ENCODE results near the gene HLF.

DNA sequence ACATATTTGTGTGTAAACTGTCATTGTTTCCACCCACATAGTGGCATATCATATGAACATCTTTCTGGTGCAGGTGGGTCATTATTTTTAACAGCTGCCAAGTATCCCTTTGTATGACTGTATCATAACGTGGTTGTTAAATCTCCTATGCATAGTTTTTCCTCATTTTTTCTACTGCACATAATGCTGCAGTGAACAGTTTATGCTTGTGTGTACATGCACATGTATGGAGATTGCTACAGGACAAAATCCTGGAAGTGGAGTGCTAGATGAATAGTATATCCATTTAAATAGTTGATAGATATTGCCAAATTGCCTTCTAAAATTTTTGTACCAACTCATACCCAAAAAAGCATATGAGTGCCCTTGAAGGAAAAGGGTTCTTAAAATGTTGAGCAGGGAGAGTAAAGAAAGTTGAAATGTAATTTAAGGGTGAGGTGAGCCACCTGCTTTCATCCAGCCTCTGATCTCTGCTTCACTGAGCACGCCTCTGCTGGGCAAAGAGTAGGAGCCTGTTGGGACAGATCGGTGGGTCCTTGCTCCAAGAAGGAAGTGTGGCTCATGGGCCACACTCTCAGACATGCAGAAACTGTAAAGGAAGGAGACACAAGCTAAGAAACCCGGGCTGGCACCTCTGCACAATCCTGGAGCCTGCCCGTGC lies 55.3 kb downstream of the HLF start:
- TF ChIP-seq CTCF (conservative IDR thresholded peaks at IDR 0.05; ENCODE audit: low read depth in 2 of 2) (no peak), EZH2phosphoT487 (IDR thresholded peaks at IDR 0.05; ENCODE audit: unreplicated experiment) (no peak), STAT1 (IDR thresholded peaks at IDR 0.05; ENCODE audit: unreplicated experiment) (no peak), REST (IDR thresholded peaks at IDR 0.05; ENCODE audit: unreplicated experiment) (no peak), ZNF114 (CRISPR knock-in tag; IDR thresholded peaks at IDR 0.05) (no peak), POLR2AphosphoS5 (IDR thresholded peaks at IDR 0.05; ENCODE audit: low read depth) (no peak), JUNB (IDR thresholded peaks at IDR 0.05; ENCODE audit: unreplicated experiment) (no peak), ETS1 (IDR thresholded peaks at IDR 0.05) (no peak), EZH2 (IDR thresholded peaks at IDR 0.05; ENCODE audit: low read depth, unreplicated experiment) (no peak), ZNF331 (CRISPR knock-in tag; IDR thresholded peaks at IDR 0.05; ENCODE audit: low read depth) (no peak), CREB1 (CRISPR knock-in tag; IDR thresholded peaks at IDR 0.05; ENCODE audit: low read depth) (no peak)

Measured in GM23338 (cell line).